T-helper 22 cell (primary cell): ENCODE results near the gene THSD4.

Source experiments
- DNase-seq: peaks from one replicate; pipeline ENCODE4 v3.0.0-alpha.2; 2020; ENCODE audit warnings: low read depth

THSD4 gene

DNA sequence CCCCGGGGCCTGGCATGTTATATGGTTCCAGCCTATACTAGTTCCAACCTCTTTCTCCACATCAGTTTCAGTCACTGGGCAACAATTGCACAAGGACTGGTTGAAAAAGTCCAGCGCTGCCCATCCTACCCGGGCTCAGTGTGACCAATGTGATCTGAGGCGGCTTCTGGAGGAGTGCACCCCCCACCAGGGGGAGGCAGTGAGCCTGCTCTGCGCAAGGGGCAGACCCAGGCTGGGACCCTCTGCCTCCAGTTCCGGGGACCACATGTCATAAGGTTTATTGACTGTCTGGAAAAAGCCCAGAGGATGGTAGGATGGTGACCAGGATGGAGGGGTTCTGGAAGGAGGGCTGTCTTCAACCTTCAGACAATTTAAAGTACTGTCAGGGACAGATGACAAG lies 669.4 kb downstream of the THSD4 start:
- DNase-seq: no peak

DNA sequence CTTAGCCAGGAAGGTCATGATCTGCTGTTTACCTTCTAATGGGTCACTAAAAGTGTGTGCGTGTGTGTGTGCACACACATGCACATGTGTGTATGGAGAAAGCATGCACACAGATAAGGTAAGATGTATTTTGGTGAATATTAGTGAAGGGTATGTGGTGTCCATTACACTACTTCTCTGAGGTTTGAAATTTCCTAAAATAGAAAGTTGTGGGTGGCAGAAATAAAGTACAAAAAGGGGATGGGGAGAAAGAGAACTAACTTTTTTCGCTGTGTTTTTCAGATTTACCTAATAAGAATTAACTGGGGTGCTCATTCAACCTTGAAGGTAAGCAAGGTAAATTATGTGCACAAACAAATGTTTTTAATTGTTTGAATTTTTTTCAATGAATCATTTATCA lies 670.7 kb downstream of the THSD4 start:
- no peak for DNase-seq

DNA sequence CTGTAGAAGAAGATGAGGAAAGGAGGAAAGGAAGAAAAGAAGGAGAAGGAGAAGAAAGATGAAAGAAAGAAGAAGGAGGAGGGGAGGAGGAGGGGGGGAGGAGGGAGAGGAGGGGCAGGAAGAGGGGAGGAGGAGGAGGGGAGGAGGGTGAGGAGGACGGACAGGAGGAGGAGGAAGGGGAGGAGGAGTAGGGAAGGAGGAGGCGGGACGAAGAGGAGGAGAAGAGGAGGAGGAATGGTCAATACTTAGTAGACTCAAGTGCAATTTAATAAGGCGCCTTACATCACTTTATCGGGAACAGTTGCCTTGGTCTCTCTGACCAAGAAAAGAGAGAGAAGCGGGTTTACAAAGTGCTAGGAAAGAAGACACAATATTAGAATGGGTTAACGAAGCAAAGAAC lies 671.4 kb downstream of the THSD4 start:
- DNase-seq: no peak

GRCh38 chr15:71788646-71789579 lies 673.6 kb downstream of the THSD4 start:
- DNase-seq: no peak

GRCh38 chr15:71789616-71790015 lies 674.3 kb downstream of the THSD4 start:
- DNase-seq: no peak

- DNase-seq: no peak
These were observed 674.8 kb downstream of the THSD4 start for GRCh38 chr15:71790081-71790480.

DNA sequence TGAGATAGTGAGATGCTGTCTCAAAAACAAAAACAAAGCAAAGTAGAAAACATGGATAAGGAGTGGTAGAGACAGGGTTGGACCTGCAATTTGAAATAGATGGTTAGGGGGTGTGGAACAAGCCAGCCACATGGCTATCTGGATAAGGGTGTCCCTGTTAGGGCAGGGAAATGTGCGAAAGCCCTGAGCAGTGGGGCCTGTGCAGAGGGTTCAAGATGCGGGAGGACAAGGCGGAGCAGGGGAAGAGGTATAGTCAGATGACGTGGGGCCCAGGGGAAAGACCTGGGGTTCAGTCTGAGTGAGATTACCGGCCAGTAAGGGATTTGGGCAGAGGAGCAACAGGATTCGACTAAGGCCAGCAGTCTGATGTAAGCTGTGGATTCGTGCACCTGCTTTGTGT lies 676.7 kb downstream of the THSD4 start:
- DNase-seq: no peak

- DNase-seq: no peak
These were observed 677.2 kb downstream of the THSD4 start for GRCh38 chr15:71792521-71792920.

DNA sequence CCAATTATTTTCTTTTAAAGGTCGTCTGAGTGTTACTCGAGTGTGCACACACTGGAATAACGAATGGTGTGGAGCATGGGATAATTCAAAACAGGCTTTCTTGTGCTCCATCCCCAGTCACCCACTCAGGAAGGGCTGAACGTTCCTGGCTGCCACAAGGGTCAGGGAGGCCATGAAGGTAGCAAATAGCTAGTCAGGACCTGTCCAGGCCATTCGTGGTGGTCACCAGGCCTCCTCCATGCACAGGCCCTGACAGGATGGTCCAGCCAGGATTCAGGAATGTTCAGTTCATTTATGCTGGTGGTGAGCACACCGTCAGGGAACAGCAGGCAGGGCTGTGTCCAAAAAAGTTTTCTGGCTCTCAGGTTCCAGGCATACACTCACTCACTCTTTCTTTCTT lies 683.4 kb downstream of the THSD4 start:
- no peak for DNase-seq

- no peak for DNase-seq
These were observed 684.9 kb downstream of the THSD4 start for GRCh38 chr15:71800190-71800589.

DNA sequence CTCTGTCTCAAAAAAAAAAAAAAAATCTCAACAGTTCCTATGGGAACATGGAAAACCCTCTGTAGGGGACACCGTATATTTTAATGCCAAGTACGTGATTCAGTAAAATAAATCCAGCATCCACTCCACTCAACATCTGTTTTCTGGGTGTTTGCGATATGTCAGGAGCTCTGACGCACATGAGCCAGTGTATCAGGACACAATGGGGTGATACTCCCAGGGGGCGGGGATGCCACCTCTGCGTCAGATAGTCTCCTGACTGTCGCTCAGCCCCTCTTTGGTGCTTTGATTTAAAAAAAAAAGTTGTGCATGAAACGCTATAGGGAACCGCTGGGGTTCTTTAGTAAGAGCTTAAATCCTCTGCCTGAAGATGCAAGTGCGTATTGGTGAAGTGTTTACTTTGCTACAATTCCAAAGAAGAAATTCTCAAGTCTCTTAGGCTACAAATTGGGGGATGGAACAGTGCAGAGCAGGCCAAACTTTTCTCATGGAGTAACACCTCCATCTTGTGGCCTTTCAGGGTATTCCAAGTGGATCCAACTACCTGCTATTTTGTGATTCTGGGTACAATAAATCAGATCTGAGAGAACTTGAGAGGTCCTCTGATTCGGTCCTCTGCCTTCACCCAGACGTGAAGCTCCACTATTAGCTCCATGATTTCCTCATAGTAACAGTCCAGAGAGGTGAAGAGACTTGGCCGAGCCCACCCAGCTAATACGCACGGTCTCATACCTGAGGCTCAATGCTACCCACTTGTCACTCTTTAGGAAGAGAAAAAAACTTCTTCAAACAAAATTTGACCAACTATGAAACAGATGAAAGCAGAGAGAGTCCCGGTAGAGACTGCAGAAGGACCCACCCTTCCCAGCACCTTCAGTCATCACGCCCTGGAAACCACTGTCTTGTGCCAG lies 685.8 kb downstream of the THSD4 start:
- DNase-seq: no peak

DNA sequence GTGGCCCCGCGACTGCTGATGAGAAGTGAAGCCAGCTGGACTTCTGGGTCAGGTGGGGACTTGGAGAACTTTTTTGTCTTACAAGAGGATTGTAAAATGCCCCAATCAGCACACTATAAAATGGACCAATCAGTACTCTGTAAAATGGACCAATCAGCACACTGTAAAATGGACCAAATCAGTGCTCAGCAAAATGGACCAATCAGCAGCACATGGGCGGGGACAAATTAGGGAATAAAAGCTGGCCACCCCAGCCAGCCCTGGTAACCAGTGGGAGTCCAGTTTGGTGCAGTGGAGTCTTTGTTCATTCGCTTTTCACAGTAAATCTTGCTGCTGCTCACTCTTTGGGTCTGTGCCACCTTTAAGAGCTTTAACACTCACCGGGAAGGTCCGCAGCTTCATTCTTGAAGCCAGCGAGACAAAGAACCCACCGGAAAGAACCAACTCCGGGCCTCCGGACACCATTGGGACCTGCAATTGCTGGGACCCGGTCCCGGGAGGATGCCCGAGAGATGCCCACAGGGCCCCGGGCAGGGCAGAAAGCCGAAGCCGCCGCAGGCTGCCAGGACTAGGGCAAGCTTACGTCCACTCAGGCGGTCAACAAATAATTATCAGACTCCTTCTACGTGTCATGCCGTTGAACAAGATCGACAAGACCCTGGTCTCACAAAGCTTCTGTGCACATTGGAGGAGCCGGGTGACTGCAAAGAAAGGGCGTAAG lies 686.8 kb downstream of the THSD4 start:
- no peak for DNase-seq

- no peak for DNase-seq
These were observed 687.5 kb downstream of the THSD4 start for GRCh38 chr15:71802770-71803169.

- DNase-seq: no peak
These were observed 689.0 kb downstream of the THSD4 start for GRCh38 chr15:71804226-71804625.

- DNase-seq: no peak
These were observed 689.6 kb downstream of the THSD4 start for GRCh38 chr15:71804695-71805470.

DNA sequence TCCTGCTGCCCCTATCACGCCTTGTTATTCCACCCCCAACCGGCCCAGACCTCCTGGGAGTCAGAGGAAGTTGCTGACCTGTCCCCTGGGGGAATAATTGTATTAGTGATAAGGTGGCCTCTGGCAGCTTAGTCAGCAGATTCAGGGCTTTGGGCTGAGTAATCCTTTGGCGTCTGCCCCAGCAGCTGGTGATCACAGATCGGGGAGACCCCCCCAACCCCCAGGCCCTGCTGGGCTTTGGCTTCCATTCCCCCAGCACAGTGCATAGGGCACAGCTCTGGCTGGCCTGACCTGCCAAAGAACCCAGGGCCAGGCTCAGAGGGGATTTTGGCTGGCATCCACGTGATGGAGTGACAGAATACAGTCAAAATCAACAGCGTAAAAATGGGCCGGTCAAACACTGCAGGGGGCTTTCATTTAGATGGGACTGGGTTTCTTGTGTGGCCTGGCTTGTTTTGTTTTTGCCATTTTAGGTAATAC lies 691.2 kb downstream of the THSD4 start:
- no peak for DNase-seq

DNA sequence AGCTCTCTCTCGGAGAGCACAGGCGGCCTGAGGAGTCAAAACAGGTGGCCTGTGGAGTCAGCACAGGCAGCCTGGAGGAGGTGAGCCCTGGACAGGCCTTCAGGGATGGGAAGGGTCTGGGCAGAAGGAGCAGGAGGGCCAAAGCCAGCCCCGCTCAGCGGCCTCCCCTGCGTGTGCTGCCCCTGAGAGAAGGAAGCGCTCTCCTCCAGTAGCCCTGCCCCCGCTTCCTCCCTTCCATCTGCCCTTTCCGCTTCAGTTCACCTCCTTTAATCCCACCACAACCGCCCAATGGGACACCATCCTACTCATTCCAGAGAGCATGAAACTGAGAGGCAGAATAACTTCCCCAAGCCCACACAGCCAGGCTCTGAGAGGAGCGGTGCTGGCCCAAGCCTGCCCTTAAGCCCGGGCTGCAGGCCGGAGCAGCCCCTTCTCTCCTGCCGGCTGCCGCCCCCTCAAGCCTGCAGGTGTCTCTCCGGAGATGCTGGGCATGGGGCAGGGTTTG lies 691.9 kb downstream of the THSD4 start:
- no peak for DNase-seq

GRCh38 chr15:71807691-71808091 lies 692.4 kb downstream of the THSD4 start:
- DNase-seq: no peak

GRCh38 chr15:71808311-71809020 lies 693.2 kb downstream of the THSD4 start:
- DNase-seq: no peak

DNA sequence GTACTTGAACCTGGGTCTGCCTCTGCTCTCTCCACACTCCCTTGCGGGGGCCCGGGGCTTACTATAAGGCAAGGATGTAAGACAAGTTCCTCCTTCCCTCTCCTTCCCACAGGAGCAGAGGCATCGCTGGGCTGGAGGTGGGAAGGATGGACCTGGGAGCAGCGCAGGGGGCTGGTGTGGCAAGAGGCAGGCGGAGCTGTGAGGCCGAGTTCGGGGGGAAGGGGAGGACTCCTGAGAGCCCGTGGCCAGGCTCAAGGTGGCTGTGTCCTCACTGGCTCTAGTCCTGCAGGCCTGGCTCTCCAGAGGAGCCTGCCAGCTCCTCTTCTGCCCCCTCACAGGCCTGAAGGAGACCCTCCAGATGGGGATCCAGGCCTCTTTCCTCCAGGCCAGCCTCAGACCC lies 694.1 kb downstream of the THSD4 start:
- no peak for DNase-seq
